Stimulated activated CD8-positive, alpha-beta memory T cell treated with anti-CD3 and anti-CD28 coated beads, Interleukin-15, amount 100 ng/mL, for 1 hour (primary cell): ENCODE data around the gene CDH4.

Source experiments
- DNase-seq: peaks from one replicate; pipeline ENCODE4 v3.0.0-alpha.2; 2020; ENCODE audit warnings: low read depth

Gene CDH4

GRCh38 chr20:61806995-61807394, 554.9 kb downstream of the CDH4 start:
- no peak for DNase-seq

GRCh38 chr20:61807471-61808160, 555.6 kb downstream of the CDH4 start:
- DNase-seq, result no peak

GRCh38 chr20:61808447-61808846, 556.4 kb downstream of the CDH4 start:
- no peak for DNase-seq

GRCh38 chr20:61809006-61809770, 557.1 kb downstream of the CDH4 start:
- no peak for DNase-seq

DNA sequence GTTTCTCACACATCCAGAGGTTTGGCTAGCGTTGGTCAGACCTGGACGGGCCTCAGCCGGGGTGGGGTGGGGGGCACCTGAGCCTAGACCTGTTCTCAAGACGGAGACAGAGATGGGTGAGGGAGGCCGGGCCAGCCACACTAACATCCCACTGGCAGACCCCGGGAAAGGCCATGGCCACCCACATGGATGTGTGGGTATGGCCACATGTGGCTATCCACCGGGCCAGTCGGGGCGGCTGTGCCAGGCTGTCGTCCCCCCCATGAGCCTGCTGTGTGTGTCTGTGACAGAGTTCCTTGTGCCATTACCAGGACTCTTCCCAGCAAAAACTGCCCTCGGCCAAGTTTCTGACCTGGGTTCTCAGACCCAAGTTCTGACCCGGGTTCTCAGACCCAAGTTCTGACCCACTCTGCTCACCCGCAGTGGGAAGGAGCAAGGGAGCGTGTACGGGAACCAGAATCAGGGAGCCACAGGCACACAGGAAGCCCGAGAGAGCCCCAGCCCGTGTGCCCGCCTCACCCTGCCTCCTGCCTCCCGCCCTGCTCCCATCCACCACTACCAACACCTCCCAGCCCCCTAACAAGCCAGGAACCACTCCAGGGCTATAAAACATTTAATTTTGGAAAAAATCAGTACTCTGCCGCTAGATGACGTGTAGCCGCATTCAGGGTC, 558.1 kb downstream of the CDH4 start:
- DNase-seq, result no peak

DNA sequence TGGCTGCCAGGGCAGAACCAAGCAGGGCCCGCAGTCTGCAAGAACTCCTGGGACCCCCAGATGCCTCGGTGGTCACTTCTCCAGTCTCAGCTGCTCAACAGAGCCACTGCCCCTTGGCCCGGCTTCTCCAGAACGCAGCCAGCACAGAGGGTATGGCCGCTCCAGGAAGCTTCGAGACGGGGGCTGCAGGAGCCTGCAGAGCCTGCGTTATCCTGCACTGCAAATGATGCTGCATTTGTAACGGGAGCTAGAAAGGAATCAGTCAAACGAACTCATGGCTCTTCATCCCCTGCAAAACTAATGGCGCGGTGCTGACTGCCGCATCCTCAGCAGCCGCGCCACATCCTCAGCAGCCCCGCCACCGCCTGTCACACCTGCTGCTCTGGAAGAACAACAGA, 558.7 kb downstream of the CDH4 start:
- DNase-seq, result no peak

GRCh38 chr20:61811166-61811565, 559.1 kb downstream of the CDH4 start:
- DNase-seq, result no peak

GRCh38 chr20:61812121-61812844, 560.2 kb downstream of the CDH4 start:
- DNase-seq, result no peak

GRCh38 chr20:61812845-61813485, 560.9 kb downstream of the CDH4 start:
- no peak for DNase-seq

DNA sequence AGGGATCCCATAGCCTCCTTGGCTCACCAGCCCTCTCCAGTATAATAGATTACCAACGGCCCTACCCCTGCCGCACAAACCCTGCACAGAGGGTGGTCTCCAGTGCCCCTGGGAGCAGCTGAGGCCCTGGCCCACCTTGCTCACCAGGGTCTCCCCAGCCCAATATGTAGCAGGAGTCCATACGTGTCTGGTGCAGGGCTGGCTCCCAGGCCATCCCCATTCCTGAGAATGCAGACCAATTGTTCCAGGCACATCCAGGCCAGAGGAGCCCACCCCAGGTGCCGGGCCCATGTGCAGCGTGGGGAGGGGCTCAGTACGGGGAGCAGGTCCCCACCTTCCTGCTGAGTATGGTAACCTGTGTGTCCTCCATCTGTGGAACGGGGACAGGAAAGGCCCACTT, 561.7 kb downstream of the CDH4 start:
- no peak for DNase-seq

DNA sequence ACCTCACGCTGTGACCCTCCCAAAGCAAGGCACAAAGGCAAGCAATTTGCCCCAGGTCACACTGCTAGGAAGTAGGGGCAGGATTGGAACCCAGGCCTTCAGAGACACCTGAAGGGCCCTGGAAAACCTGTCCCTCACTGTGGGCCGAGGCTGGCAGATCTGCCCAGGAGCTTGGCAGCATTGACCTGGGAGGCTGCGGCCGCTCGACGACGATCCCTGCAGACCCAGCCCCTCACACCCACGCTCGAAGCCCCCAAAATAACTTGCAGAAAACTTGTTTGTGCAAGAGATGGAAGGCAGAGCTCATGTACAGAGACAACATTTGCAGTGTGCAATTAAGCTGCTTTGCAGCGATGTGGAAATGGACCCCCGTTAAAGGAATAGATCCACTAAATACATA, 562.2 kb downstream of the CDH4 start:
- DNase-seq, result no peak

DNA sequence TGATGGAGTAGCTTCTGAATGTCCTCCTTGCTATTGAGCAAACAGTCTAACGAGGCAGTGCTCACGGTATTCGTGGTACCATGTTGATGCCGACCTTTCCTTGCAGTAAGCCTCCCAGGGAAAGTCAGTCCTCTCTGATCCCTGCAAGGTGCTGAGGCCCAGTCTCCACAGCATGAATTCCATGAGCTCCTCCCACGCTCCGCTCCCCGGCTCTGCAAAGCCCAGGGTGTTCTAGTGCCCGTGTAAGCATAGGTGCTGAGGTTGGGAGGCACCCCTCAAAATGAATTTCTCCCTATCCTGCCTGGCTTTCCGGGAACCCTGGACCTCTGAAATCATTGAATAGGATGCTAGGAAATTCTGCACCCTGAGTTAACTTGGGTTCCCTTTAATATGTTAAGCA, 562.7 kb downstream of the CDH4 start:
- DNase-seq, result no peak

GRCh38 chr20:61815176-61815575, 563.1 kb downstream of the CDH4 start:
- DNase-seq, result no peak

- DNase-seq, result no peak
Observed at GRCh38 chr20:61815678-61816077, 563.6 kb downstream of the CDH4 start.

DNA sequence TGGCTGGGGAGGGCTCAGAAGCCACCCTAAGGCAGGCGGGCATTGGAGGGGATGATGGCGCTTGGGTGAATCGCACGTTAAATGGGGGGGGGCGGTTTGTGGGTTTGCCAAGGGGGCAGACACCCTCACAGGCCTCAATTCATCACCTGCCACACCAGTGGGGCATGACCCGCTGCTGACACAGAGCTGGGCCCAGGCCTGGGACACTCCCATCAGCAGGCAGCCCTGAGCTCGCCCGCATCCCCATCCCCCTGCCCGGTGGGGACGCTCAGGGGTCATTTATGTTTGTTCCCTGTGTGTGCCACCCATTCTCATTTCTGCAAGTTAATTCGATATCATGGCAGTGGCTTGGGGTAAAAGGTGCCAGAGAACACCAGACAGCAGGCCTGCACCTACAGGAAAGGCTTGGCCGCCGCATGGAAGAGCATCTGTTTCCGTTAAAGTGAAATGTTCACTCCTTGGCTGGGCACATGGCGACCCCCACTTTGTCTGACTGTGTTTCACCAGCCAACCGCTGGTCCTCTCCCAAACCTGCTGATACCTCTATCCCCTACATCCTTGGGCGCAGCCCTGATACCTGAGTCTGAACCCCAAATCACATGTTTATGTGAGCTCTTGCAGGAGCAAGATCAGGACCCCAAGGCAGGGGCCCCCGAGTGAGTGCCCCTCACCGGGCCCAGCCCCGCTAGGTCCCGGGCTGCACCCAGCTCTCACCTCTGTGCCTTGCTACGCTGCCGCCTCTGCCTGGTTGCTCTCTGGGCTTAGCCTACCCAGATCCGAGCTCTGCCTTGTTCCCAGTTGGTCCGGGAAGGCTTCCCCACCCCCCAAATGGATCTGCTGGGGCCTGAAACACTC, 564.8 kb downstream of the CDH4 start:
- DNase-seq, result no peak

DNA sequence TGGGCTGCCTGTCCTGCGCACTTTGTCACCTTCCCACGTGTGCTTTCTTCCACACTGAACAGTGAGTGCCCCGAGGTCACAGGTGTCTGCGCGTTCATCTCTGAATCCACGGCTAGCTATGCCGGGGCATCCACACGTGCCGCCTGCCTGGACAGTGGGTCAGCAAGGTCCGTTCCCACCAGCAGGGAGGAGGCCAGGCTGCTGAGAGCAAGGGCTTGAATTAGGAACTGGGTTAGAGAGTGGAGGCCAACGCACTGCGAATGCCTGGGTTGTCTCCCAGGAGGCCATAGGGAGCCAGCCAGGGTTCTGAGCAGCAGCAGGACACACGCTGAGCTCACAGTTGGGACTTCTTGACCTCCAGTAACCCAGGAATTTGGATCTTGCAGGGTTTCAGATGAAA, 565.5 kb downstream of the CDH4 start:
- DNase-seq, result no peak

DNA sequence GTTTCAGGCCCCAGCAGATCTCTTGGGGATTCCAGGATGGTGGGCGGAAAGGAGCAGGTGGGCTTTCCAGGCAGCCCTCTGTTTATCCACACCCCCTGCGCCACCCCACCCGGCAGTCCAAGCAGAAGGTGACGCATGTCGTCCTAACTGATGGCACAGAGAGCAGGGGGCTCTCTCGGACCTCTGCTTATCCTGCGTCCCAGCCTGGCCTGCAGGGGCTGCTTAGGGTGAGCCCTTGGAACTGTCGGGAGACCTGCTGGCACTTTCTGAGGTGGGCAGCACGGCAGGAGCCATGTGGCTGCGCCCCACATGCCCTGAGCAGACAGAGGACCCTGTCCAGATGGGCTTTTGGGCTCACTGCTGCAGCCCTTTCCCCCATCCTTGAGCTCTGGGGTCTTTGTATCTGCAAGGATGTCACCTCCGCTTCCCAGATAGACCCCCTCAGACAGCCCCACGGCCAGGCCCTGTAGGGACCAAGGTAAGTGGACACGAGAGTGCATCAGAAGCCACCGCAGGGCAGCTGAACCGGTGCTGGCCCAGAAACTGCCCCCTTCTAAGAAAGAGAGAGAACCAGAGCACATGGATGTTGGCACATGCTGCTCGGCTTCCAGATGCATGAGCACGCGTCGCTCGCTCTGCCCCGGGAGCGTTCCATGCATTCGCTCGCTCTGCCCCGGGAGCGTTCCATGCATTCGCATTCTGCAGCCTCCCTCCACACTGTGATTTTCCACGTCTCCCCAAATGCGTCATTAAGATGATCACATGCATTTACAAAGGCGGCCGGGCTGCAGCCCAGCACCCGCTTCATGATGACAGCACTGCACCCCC, 566.9 kb downstream of the CDH4 start:
- DNase-seq, result no peak

DNA sequence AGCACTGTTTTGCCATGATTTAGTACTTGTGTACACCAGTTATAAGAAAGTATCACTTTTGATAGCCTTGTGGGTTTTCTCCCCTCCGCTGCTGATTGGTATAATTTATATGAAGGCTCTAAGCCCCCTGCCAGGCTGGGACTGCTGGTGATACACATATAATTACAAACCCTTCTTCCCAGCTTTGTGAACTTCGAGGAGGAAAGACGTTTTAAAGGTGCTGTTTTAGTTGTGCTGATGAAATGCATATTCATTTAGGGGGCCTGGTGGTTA, 567.4 kb downstream of the CDH4 start:
- DNase-seq, result no peak

GRCh38 chr20:61819921-61820825, 568.1 kb downstream of the CDH4 start:
- DNase-seq, result no peak
